Osteocyte (in vitro differentiated cells): Measurements from ENCODE around the gene GCAT. TPM values are rescaled to one million over a fixed set of nuclear protein-coding genes. Genes with fewer than 3 reads are reported as not detected.

Experiments
- DNase-seq: peaks from one replicate; pipeline ENCODE4 v3.0.0; 2021; ENCODE audit warnings: mixed read lengths; ENCODE audit not compliant: unreplicated experiment; ENCODE audit errors: extremely low spot score
- H3K27ac Mint-ChIP-seq: one replicate; pipeline ENCODE4 v1.8.0; 2021; ENCODE audit warnings: mild to moderate bottlenecking, mixed read lengths; ENCODE audit not compliant: unreplicated experiment
- H3K27me3 Mint-ChIP-seq: one replicate; pipeline ENCODE4 v1.8.0; 2021; ENCODE audit warnings: mixed read lengths; ENCODE audit not compliant: unreplicated experiment
- H3K36me3 Mint-ChIP-seq: one replicate; pipeline ENCODE4 v1.8.0; 2021; ENCODE audit warnings: mixed read lengths; ENCODE audit not compliant: unreplicated experiment
- H3K4me1 Mint-ChIP-seq: one replicate; pipeline ENCODE4 v1.8.0; 2021; ENCODE audit warnings: mixed read lengths; ENCODE audit not compliant: unreplicated experiment
- H3K4me3 Mint-ChIP-seq: one replicate; pipeline ENCODE4 v1.8.0; 2021; ENCODE audit warnings: mild to moderate bottlenecking, moderate library complexity, mixed read lengths; ENCODE audit not compliant: unreplicated experiment
- H3K9me3 Mint-ChIP-seq: one replicate; pipeline ENCODE4 v1.8.0; 2021; ENCODE audit warnings: mixed read lengths; ENCODE audit not compliant: unreplicated experiment
- total RNA-seq: library from RNA; stranded (reverse); gene quantifications from 2 replicates; pipeline ENCODE4 v1.2.1, GENCODE V29; 2021
- TF ChIP-seq, protein P1 (sequence below): fragments of 200-600 bp; sonication (generic); IDR thresholded peaks from 2 replicates; pipeline ENCODE4 v1.5.0; 2021; ENCODE audit warnings: antibody characterized with exemption, mild to moderate bottlenecking, moderate library complexity

The GCAT gene
- total RNA-seq, 1 donor from 2014 or later = 33.4 TPM

DNA sequence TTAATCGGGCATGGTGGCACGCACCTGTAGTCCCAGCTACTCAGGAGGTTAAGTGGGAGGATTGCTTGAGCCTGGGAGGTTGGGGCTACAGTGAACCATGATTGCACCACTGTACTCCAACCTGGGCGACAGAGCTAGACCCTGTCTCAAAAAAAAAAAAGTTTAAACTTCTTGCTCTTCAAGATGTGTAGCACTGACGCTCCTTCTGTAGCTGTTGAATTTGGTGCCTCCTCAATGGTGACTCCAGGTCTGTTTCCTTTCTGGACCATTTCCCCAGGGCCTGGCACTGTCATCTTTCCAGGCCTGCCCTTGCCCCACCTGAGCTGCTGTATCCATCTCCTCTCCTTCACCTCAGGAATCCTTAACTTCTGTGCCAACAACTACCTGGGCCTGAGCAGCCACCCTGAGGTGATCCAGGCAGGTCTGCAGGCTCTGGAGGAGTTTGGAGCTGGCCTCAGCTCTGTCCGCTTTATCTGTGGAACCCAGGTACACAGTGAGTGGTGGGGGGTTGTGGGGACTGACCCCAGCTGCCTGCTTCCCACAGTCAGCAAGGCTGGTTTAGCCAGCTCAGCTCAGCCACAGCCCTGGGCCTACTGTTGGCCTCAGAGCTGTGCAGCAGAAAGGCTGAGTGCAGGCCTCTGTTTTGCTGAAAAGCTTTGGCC, 2.1 kb downstream of the GCAT start:
- Mint-ChIP-seq H3K9me3 (no peaks in the 10 kb centered on the region), H3K27ac (no peak overlapping the region)

DNA sequence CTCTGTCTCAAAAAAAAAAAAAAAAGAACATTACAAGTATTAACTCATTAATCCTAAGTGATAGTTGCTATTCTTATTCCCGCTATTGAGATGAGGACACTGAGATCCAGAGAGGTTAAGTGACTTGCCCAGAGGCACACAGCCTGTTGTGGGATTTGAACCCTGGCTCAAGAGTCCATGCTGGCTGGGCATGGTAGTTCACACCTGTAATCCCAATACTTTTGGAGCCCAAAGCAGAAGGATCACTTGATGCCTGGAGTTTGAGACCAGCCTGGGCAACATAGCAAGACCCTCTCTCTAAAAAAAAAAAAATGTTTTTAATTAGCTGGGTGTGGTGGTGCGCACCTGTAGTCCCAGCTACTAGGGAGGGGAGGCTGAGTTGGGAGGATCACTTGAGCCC, 4.1 kb downstream of the GCAT start:
- DNase-seq = no peak
- TF ChIP-seq, protein P1, sequence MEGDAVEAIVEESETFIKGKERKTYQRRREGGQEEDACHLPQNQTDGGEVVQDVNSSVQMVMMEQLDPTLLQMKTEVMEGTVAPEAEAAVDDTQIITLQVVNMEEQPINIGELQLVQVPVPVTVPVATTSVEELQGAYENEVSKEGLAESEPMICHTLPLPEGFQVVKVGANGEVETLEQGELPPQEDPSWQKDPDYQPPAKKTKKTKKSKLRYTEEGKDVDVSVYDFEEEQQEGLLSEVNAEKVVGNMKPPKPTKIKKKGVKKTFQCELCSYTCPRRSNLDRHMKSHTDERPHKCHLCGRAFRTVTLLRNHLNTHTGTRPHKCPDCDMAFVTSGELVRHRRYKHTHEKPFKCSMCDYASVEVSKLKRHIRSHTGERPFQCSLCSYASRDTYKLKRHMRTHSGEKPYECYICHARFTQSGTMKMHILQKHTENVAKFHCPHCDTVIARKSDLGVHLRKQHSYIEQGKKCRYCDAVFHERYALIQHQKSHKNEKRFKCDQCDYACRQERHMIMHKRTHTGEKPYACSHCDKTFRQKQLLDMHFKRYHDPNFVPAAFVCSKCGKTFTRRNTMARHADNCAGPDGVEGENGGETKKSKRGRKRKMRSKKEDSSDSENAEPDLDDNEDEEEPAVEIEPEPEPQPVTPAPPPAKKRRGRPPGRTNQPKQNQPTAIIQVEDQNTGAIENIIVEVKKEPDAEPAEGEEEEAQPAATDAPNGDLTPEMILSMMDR = no peak
- Mint-ChIP-seq H3K36me3 (peaks cover 7% of the 10 kb centered on the region), H3K4me1 (peaks cover 20% of the 10 kb centered on the region), H3K27ac (no peak overlapping the region), H3K4me3 (no peak overlapping the region), H3K27me3 (no peaks in the 10 kb centered on the region), H3K9me3 (no peaks in the 10 kb centered on the region)

More for the DNA sequence above, 2.1 kb downstream of the GCAT start:
- TF ChIP-seq, protein P1 = no peak
- Mint-ChIP-seq H3K4me3 (no peak overlapping the region), H3K27me3 (no peaks in the 10 kb centered on the region), H3K4me1 (peaks cover 38% of the 10 kb centered on the region), H3K36me3 (peaks cover 5% of the 10 kb centered on the region)
- no peak for DNase-seq

DNA sequence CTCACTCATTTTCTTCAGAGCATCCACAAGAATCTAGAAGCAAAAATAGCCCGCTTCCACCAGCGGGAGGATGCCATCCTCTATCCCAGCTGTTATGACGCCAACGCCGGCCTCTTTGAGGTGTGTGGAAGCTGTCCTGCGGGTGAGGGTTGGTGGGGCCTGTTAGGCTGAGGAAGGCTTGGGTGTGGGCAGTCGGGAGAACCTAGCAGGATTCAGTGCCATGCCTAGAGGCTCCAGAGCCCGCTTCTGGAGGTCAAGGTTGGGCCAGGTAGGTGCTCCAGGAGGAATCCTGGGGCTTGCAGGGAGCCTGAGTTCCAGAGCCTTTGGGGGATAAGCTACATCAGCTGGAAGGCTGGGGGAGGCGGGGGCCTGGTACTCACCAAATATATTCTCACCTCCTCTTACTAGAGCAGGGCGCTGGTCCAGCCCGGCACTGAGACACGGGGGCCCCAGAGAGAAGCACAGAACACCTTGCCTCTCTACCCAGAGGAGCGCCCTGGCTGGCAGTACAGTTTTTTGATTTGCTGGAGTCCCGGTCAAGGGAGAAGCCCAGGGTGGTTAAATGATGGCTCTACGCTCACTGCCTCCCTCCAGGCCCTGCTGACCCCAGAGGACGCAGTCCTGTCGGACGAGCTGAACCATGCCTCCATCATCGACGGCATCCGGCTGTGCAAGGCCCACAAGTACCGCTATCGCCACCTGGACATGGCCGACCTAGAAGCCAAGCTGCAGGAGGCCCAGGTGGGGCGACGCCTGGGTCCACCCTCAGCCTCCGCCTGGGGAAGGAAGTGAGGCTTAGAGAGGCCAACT, 5.3 kb downstream of the GCAT start:
- H3K27ac Mint-ChIP-seq = no peak overlapping the region
- TF ChIP-seq, protein P1 = no peak
- no peak overlapping the region for H3K4me3 Mint-ChIP-seq
- peaks cover 20% of the 10 kb centered on the region for H3K4me1 Mint-ChIP-seq
- no peak for DNase-seq
- no peaks in the 10 kb centered on the region for H3K9me3 Mint-ChIP-seq
- H3K36me3 Mint-ChIP-seq = peaks cover 7% of the 10 kb centered on the region
- no peaks in the 10 kb centered on the region for H3K27me3 Mint-ChIP-seq

DNA sequence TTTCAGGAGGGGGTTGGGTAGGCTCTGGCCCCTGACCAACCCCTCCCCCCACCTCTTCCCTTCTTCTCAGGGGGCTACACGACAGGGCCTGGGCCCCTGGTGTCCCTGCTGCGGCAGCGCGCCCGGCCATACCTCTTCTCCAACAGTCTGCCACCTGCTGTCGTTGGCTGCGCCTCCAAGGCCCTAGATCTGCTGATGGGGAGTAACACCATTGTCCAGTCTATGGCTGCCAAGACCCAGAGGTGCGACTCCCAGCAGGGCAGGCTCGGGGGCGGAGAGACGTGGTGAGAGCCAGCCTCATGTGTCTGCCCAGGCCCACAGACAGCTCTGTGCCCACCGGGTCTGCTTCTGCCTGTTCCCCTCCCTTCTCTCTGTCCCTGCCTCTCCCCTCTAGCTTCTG, 7.9 kb downstream of the GCAT start:
- Mint-ChIP-seq H3K4me1 (peaks cover 9% of the 10 kb centered on the region), H3K36me3 (peaks cover 7% of the 10 kb centered on the region)

More for the DNA sequence above, 7.9 kb downstream of the GCAT start:
- Mint-ChIP-seq H3K4me3 (no peak overlapping the region), H3K27me3 (peaks cover 5% of the 10 kb centered on the region), H3K9me3 (no peaks in the 10 kb centered on the region), H3K27ac (no peak overlapping the region)
- no peak for DNase-seq
- TF ChIP-seq, protein P1 = no peak
